ENCODE data around the gene AGT. TPM values are rescaled to one million over a fixed set of nuclear protein-coding genes. Genes with fewer than 3 reads are reported as not detected.
"Not testable (repeated sequence)": the region's sequence is repeated elsewhere in the genome, so short reads cannot be mapped to it uniquely, and the experiment has no call there.

Gene AGT
- total RNA-seq, 1 experiment from 2014 or later, result not detected

DNA sequence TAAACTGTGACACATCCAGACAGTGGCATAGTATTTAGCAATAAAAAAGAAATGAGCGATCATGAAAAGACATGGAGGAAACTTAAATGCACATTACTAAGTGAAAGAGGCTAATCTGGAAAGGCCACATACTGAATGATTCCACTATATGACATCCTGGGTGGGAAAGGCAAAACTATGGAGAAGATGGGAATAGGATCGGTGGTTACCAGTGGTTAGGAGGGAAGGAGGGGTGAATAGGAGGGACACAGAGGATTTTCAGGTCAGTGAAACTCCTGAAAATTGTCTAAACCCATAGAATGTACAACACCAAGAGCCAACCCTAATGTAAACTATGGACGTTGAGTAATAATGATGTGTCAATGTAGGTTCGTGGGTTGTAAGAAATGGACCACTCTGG lies 13.8 kb downstream of the AGT start:
- intact Hi-C loops (cut with micrococcal nuclease), result no loop called here
- Histone ChIP-seq H3K4me1 (ENCODE audit: insufficient read depth, low read length) (no peaks in the 10 kb centered on the region), H3K9me3 (ENCODE audit: low read length) (no peaks in the 10 kb centered on the region), H3K4me3 (ENCODE audit: low read length) (no peak overlapping the region), H3K9me2 (replicated peaks; ENCODE audit: low read length) (no peaks in the 10 kb centered on the region), H3F3A (ENCODE audit: low read length, unreplicated experiment) (no peaks in the 10 kb centered on the region), H3K79me2 (ENCODE audit: low read length) (no peaks in the 10 kb centered on the region), H3K27me3 (ENCODE audit: low read length) (no peaks in the 10 kb centered on the region), H3K36me3 (ENCODE audit: low read depth, low read length) (no peaks in the 10 kb centered on the region), H3K4me2 (ENCODE audit: low read length) (no peak overlapping the region), H3K9ac (ENCODE audit: low read length) (no peak overlapping the region), H4K20me1 (ENCODE audit: low read length) (no peaks in the 10 kb centered on the region), H2AFZ (ENCODE audit: low read length) (no peak overlapping the region), H3K27ac (ENCODE audit: low read length) (no peak overlapping the region)
- TF ChIP-seq EZH2 (IDR thresholded peaks at IDR 0.05; ENCODE audit: low read length, unreplicated experiment), result no peak
- no peak for DNase-seq
- no TSS peak for BruUV-seq (replicated peaks)
- no peak for ATAC-seq
- ChIA-PET CTCF (no interaction called here), POLR2A (ENCODE audit: unreplicated experiment) (no interaction called here)

GRCh38 chr1:230699716-230700115 lies 14.2 kb downstream of the AGT start:
- Histone ChIP-seq H3K36me3 (ENCODE audit: low read depth, low read length) (no peaks in the 10 kb centered on the region), H3K79me2 (ENCODE audit: low read length) (no peaks in the 10 kb centered on the region), H3K4me2 (ENCODE audit: low read length) (no peak overlapping the region), H3K27ac (ENCODE audit: low read length) (no peak overlapping the region), H3K9me3 (ENCODE audit: low read length) (no peaks in the 10 kb centered on the region), H3K9ac (ENCODE audit: low read length) (no peak overlapping the region), H3K4me3 (ENCODE audit: low read length) (no peak overlapping the region), H3F3A (ENCODE audit: low read length, unreplicated experiment) (no peaks in the 10 kb centered on the region), H3K27me3 (ENCODE audit: low read length) (no peaks in the 10 kb centered on the region), H4K20me1 (ENCODE audit: low read length) (no peaks in the 10 kb centered on the region), H2AFZ (ENCODE audit: low read length) (no peak overlapping the region), H3K4me1 (ENCODE audit: insufficient read depth, low read length) (no peaks in the 10 kb centered on the region), H3K9me2 (replicated peaks; ENCODE audit: low read length) (no peaks in the 10 kb centered on the region)
- DNase-seq (no peak), ATAC-seq (no peak)
- BruUV-seq (replicated peaks), result no TSS peak
- CTCF ChIA-PET, result no interaction called here
- POLR2A ChIA-PET (ENCODE audit: unreplicated experiment), result no interaction called here
- intact Hi-C loops (cut with micrococcal nuclease), result no loop called here
- TF ChIP-seq, protein P1, sequence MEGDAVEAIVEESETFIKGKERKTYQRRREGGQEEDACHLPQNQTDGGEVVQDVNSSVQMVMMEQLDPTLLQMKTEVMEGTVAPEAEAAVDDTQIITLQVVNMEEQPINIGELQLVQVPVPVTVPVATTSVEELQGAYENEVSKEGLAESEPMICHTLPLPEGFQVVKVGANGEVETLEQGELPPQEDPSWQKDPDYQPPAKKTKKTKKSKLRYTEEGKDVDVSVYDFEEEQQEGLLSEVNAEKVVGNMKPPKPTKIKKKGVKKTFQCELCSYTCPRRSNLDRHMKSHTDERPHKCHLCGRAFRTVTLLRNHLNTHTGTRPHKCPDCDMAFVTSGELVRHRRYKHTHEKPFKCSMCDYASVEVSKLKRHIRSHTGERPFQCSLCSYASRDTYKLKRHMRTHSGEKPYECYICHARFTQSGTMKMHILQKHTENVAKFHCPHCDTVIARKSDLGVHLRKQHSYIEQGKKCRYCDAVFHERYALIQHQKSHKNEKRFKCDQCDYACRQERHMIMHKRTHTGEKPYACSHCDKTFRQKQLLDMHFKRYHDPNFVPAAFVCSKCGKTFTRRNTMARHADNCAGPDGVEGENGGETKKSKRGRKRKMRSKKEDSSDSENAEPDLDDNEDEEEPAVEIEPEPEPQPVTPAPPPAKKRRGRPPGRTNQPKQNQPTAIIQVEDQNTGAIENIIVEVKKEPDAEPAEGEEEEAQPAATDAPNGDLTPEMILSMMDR (conservative IDR thresholded peaks at IDR 0.05; ENCODE audit: low read depth, low read length), result no peak
- no peak for TF ChIP-seq EZH2phosphoT487 (IDR thresholded peaks at IDR 0.05; ENCODE audit: borderline replicate concordance, low read length)
- TF ChIP-seq EZH2 (IDR thresholded peaks at IDR 0.05; ENCODE audit: low read length, unreplicated experiment), result no peak

- H3K79me2 ChIP-seq (ENCODE audit: low read length); DNase-seq; H3F3A ChIP-seq (ENCODE audit: low read length, unreplicated experiment); intact Hi-C loops (cut with micrococcal nuclease); H4K20me1 ChIP-seq (ENCODE audit: low read length); H3K36me3 ChIP-seq (ENCODE audit: low read depth, low read length); H3K9me3 ChIP-seq (ENCODE audit: low read length); H3K27me3 ChIP-seq (ENCODE audit: low read length); H3K27ac ChIP-seq (ENCODE audit: low read length); ATAC-seq; H3K4me2 ChIP-seq (ENCODE audit: low read length); CTCF ChIA-PET; POLR2A ChIA-PET (ENCODE audit: unreplicated experiment); H3K4me1 ChIP-seq (ENCODE audit: insufficient read depth, low read length); BruUV-seq (replicated peaks); H3K9ac ChIP-seq (ENCODE audit: low read length); H3K9me2 ChIP-seq (replicated peaks; ENCODE audit: low read length); H3K4me3 ChIP-seq (ENCODE audit: low read length); H2AFZ ChIP-seq (ENCODE audit: low read length): not testable (repeated sequence)
Measured at GRCh38 chr1:230698964-230699363, 15.0 kb downstream of the AGT start.

GRCh38 chr1:230698130-230698529 lies 15.8 kb downstream of the AGT start:
- H3F3A ChIP-seq (ENCODE audit: low read length, unreplicated experiment), result no peaks in the 10 kb centered on the region
- H3K79me2 ChIP-seq (ENCODE audit: low read length), result no peaks in the 10 kb centered on the region
- DNase-seq (no peak), ATAC-seq (no peak)
- TF ChIP-seq, protein P1 (conservative IDR thresholded peaks at IDR 0.05; ENCODE audit: low read depth, low read length), result peak; percentile 29; the same call in 1 of the 2 replicates
- TF ChIP-seq EZH2 (IDR thresholded peaks at IDR 0.05; ENCODE audit: low read length, unreplicated experiment), result no peak
- no TSS peak for BruUV-seq (replicated peaks)
- H4K20me1 ChIP-seq (ENCODE audit: low read length), result no peaks in the 10 kb centered on the region
- no peak overlapping the region for H3K9ac ChIP-seq (ENCODE audit: low read length)
- CTCF ChIA-PET, result no interaction called here
- H3K4me3 ChIP-seq (ENCODE audit: low read length), result no peak overlapping the region
- no peak overlapping the region for H3K27ac ChIP-seq (ENCODE audit: low read length)
- intact Hi-C loops (cut with micrococcal nuclease), result no loop called here
- H3K4me2 ChIP-seq (ENCODE audit: low read length), result no peak overlapping the region
- no peaks in the 10 kb centered on the region for H3K9me3 ChIP-seq (ENCODE audit: low read length)
- H3K4me1 ChIP-seq (ENCODE audit: insufficient read depth, low read length), result no peaks in the 10 kb centered on the region
- H3K9me2 ChIP-seq (replicated peaks; ENCODE audit: low read length), result no peaks in the 10 kb centered on the region
- H2AFZ ChIP-seq (ENCODE audit: low read length), result no peak overlapping the region
- peaks cover 2% of the 10 kb centered on the region; the same call in 1 of the 2 replicates for H3K36me3 ChIP-seq (ENCODE audit: low read depth, low read length)
- no peaks in the 10 kb centered on the region for H3K27me3 ChIP-seq (ENCODE audit: low read length)
- POLR2A ChIA-PET (ENCODE audit: unreplicated experiment), result no interaction called here

Measured in PC-3 (cell line).